ENCODE results near the gene GRID2.

GRCh38 chr4:92357966-92358365 lies 54.2 kb downstream of the GRID2 start:
- no peak for TF ChIP-seq EZH2 (IDR thresholded peaks at IDR 0.05; ENCODE audit: low read length, unreplicated experiment)
- TF ChIP-seq EZH2phosphoT487 (IDR thresholded peaks at IDR 0.05; ENCODE audit: borderline replicate concordance, low read length): no peak
- TF ChIP-seq, protein P1, sequence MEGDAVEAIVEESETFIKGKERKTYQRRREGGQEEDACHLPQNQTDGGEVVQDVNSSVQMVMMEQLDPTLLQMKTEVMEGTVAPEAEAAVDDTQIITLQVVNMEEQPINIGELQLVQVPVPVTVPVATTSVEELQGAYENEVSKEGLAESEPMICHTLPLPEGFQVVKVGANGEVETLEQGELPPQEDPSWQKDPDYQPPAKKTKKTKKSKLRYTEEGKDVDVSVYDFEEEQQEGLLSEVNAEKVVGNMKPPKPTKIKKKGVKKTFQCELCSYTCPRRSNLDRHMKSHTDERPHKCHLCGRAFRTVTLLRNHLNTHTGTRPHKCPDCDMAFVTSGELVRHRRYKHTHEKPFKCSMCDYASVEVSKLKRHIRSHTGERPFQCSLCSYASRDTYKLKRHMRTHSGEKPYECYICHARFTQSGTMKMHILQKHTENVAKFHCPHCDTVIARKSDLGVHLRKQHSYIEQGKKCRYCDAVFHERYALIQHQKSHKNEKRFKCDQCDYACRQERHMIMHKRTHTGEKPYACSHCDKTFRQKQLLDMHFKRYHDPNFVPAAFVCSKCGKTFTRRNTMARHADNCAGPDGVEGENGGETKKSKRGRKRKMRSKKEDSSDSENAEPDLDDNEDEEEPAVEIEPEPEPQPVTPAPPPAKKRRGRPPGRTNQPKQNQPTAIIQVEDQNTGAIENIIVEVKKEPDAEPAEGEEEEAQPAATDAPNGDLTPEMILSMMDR (conservative IDR thresholded peaks at IDR 0.05; ENCODE audit: low read depth, low read length): no peak
